ENCODE results near the gene MS4A10.
"Not testable (repeated sequence)": the region's sequence is repeated elsewhere in the genome, so short reads cannot be mapped to it uniquely, and the experiment has no call there.

Gene MS4A10

DNA sequence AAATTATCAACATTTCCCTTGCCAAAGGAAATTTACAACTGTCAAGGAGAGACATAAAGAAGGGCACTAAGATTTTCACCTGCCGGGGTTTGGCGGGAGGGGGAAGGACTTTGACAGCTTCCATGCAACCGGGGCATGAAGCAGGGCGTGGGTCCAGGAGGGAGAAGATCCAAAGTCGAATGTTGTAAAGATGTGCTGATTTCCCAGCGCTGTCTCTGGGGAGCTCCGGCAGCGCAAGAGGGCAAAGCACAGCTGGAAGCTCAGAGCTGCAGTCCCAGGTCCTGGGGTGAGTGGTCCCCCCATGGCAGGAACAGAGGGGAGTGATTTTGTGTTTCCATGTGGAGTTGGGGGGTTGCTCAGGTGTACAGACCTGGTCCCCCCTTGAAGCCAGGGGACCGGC lies at the start of gene MS4A10:
TSS of gene MS4A10 (plus strand) at position 198 of the 400 bp plus-strand sequence. CDS start 5,003 bp downstream, outside the sequence.
- no peak for DNase-seq (ENCODE audit: low read depth in 2 of 2)

DNA sequence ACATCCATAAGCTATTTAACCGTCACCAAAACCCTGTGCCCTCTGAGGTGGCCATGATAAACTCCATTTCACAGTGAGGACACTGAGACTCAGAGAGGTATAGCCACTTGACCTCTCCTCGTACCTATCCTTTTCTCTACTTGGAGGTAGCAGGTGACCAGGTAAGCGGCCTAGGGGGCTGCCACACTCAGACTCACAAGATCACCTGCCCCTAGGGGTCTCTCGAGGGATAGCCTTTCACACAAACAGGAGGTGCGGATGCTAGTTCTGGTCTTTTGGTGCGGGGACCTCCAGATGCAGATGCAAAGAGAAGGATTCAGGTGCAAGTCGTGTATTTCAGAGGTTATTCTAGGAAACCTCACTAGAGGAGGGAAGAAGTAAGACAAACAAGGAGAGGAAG lies 46.0 kb upstream of the MS4A10 start:
- no peak for DNase-seq (ENCODE audit: low read depth in 2 of 2)

DNA sequence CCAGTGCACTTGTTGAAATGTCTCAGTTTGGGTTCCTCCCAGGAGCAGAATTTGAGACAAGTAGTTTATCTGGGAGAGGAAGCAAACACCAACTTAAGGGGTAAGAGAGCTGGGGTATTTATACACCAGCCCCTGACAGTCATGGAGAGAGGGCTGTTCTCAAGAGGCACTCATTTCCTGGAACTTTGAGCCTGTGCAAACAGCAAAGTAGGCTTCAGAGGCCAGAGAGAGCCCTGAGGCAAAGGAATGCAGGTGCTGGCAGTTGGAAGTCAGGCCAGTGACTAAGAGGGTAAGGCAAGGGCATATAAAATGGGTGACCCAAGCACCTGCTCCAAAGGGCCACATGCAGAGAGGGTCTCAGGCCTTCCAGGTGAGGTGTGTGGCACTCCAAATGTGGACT lies 44.6 kb upstream of the MS4A10 start:
- no peak for DNase-seq (ENCODE audit: low read depth in 2 of 2)

DNA sequence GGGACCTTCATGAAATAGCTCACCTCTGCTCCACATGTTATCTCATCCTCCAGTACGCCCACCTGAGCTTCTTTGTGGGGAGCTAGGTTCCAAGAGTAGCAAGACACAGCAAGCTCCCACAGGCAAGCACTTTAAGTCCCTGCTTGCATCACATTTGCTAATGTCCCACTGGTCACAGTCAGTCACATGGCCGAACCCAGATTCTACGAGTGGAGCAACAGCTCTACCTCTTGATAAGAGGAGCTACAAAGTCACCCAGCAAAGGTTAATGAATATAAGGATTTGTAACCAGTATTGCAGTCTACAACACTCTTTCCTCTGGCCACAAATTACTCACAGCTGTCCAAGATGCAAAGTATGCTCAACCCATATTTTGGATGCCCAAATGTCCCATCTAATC lies 43.7 kb upstream of the MS4A10 start:
- DNase-seq (ENCODE audit: low read depth in 2 of 2) = no peak

DNA sequence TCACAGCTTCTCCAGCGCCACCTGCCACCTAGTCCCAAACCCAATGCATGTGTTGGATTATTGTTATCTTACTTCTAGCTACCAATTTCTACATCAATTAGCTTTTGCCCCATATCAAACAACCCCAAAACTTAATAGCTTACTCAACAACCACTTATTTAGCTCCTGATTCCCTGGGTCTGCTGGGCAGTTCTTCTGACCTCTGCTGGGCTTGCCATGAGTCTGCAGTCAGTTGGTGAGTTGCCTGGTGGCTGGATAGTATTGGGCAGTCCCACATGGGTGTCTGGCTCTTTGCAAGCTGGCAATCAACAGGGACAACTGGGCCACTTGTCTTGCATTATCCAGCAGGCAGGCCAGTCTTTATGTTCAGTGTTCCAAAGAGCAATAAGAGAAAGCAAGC lies 42.1 kb upstream of the MS4A10 start:
- DNase-seq (ENCODE audit: low read depth in 2 of 2) = no peak

DNA sequence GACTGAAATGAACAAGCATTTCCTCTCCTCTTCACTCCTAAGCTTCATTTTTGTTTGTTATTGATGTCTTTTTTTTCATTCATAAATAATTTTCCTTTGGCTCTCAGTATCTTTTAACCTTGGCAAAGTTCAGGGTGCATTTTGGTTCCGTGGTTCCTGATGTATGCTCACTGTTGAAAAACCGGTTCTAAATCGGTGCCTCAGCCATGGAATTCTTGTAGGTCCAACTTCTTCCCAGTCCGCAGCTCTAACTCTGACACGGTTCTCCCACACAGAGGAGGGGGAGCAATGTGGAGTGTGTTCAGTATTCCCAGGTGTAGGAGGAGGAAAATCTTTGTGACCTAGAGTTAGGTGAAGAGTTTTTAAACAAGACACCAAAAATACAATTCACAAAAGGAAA lies 41.0 kb upstream of the MS4A10 start:
- no peak for DNase-seq (ENCODE audit: low read depth in 2 of 2)

DNA sequence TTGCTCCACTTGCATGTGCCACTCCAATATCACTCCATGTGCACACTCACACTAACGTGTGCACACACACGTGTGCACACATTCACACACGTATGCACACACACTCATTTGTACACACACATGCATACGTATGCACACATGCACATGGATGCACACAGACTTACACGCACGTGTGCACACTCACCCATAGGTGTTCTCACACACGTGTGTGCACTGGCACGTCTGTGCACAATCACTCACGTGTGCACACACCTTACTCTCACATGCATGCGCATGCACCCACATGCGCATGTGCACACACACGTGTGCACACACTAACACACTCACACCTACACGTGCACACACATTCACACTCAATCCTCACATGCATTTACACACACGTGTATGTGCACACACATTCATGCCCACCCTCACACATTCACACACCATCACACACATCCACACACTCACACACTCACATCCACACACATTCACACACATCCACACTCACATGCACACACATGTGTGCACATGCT lies 37.7 kb upstream of the MS4A10 start:
- DNase-seq (ENCODE audit: low read depth in 2 of 2) = no peak

DNA sequence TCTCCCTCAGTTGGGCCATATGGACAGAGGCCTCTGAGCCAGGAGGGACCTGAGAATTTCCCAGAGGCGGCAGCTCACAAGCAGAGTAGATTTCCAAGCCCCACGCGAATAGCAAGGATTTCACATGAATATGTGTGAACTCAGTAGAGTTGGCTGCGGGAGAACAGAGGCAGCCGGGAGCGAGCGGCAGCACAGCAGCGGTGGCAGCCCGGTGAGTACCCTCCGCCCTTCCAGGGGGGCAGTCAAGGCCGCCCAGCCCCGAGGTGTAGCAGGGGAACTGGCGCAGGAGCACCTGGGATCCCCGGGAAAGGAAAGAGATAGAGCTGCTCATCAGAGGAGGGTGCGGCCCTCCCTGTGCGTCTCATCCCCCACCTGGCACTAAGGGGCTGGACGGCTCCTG lies 36.9 kb upstream of the MS4A10 start:
- DNase-seq (ENCODE audit: low read depth in 2 of 2) = no peak

DNA sequence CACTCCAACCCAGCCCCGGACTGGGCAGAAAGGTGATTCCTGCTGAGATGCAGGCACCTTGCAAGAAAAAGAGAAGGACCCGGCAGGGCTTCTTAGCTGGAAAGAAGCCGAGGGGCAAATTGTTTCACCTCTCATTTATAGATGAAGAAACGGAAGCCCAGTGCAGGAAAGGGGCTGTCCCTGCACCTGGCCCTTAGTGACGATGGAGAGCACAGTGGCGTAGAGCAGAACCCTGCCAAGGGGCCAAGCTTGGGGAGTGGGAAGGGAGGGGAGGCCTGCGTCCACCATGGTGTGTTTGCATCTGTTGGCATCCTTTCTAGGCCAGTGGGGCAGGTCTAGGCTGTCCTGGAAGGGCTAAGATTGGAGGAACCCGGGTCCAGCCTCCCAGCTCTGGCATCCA lies 36.3 kb upstream of the MS4A10 start:
- DNase-seq (ENCODE audit: low read depth in 2 of 2) = no peak

DNA sequence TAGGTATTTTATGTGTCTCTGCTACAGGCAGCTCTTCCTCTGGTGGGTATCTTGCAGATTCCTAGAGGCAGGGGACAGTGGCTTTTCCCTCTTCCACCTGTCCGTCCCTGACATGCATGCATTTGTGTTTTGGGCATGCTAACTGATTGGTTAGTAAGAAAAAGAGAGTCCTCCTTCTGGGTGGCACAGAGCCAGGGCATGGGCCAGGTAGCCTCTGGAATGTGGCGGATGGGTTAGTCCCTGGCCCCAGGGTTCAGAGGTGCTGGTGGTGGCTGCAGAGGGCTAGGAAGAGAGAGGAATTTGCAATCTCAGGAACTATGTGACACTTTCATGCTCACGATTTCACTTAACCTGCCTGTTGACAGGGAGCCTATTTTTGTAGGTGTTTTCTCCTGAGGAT lies 34.2 kb upstream of the MS4A10 start:
- no peak for DNase-seq (ENCODE audit: low read depth in 2 of 2)

DNA sequence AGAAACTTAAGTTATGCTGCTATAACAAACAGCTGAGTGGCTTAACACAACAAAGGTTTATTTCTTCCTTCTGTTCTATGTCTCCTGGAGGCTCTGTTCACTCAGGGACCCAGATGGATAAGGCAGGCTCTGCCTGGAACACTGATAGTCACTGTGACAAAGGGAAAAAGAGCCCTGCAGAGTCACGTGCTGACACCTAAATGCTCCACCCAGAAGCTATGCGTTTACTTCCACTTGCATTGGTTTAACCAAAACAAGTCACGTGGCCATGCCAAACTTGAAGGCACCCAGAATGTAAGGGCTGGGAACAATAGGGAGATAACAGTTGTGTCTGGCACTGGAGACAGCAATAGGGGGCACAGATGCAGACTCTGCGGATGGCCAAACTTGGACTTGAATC lies 31.8 kb upstream of the MS4A10 start:
- DNase-seq (ENCODE audit: low read depth in 2 of 2) = no peak

DNA sequence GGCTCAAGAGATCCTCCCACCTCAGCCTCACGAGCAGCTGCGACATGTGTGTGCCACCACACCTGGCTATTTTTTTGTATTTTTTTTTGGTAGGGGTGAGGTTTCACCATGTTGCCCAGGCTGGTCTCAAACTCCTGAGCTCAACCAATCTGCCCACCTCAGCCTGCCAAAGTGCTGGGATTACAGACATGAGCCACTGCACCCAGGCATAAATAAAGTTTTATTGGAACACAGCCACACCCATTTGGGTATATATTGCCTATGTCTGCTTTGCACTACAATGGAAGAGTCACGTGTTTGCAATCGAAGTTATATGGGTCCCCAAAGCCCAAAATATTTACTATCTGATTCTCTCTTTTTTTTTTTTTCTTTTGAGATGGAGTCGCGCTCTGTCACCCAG lies 30.2 kb upstream of the MS4A10 start:
- no peak for DNase-seq (ENCODE audit: low read depth in 2 of 2)

DNA sequence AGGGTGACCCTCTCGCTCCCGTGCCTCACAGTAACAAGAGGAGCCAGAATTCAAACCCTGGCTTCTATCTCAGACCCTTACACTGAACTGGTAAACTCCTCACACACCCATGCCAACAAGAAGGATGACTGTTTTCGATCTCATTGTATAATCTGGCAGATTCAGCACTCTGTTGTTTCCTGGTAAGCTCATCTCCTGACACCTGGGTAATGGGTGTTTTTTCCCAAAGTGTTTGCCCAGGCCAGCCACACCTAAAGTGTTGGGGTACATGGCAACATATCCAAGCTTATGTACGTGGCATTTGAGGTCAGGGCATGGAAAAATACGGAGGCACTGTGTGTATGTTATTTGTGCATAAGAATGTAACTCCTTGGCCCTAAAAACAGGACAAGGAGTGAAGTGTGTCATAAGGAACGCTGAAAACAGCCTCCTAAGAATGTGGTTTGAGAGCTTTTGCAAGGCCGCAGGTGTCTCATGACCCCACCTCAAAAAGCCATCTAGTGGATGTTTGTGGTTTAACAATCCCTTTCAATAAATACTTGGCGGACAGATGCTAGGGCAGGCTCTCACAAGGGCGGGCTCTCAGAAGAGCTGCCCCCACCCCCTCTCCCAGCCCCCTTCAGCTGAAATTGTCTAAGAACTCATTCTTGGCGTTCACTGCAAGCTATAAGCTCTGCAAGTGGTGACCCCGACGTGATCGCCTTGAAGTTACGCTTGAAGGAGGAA lies 28.7 kb upstream of the MS4A10 start, which contains the start of gene MS4A15:
TSS of gene MS4A15 (plus strand) at position 561 of the 726 bp plus-strand sequence. CDS start 6,867 bp downstream, outside the sequence.
- DNase-seq (ENCODE audit: low read depth in 2 of 2) = no peak

DNA sequence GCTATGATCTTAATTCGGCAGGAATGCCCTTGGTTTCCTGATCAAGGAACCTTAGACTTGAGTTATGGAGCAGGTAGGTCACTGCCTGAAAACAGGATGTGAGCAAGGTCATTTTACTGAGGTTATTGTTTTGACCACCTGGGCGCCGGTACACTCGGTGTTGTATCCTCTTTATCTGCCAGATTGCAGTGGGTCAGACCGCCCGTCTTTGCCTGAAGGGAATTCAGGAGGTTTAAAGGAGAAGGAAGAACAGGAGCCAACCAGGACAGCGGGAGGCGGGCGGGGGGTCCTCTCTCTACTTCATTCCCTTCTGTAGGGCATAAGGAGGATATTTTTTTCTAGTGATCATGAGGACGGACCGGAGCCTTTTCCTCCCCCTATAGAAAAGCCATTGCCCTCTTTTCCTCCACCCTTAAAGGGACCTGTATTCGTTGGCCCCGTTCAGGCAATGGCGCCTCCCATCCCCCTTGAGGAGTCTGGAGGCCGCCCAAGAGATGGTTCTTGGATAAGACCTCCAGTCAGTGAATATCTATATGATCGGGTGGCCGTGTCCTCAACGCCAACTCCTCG lies 27.8 kb upstream of the MS4A10 start:
- DNase-seq (ENCODE audit: low read depth in 2 of 2) = no peak

DNA sequence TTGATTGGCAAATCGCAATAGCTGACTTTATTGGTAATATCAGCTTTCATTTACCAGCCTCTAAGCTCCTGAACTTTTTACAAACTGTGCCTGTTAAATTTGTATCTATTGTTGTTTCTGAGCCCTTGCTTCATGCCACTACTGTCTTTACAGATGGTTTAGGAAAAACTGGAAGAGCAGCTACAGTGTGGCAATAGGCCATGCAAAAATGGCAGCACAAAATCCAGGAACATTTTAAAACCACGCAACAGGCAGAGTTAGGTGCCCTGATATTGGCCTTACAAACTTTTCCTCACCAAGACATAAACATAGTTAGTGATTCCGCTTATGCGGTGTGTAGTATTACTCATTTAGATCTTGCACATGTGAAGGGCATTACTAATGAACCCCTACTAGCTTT lies 26.5 kb upstream of the MS4A10 start:
- not testable (repeated sequence) for DNase-seq (ENCODE audit: low read depth in 2 of 2)

DNA sequence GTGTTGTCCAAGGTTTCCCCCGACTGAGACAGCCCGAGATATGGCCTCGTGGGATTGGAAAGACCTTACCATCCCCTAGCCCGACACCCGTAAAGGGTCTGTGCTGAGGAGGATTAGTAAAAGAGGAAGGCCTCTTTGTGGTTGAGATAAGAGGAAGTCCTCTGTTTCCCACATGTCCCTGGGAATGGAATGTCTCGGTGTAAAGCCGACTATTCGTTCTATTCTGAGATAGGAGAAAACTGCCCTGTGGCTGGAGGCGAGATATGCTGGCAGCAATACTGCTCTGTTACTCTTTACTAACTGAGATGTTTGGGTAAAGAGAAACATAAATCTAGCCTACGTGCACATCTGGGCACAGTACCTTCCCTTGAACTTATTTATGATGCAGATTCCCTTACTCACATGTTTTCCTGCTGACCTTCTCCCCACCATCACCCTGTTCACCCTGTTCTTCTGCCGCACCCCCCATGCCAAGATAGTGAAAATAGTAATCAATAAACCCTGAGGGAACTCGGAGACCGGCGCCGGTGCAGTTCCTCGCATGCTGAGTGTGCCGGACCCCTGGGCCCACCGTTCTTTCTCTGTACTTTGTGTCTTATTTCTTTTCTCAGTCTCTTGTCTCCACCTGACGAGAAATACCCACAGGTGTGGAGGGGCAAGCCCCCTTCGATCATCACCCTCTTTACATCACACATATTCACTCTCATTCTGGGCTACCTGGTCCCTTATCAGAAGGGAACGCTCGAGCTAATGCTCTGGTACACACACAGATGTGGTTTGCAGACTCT lies 25.5 kb upstream of the MS4A10 start:
- DNase-seq (ENCODE audit: low read depth in 2 of 2) = not testable (repeated sequence)

DNA sequence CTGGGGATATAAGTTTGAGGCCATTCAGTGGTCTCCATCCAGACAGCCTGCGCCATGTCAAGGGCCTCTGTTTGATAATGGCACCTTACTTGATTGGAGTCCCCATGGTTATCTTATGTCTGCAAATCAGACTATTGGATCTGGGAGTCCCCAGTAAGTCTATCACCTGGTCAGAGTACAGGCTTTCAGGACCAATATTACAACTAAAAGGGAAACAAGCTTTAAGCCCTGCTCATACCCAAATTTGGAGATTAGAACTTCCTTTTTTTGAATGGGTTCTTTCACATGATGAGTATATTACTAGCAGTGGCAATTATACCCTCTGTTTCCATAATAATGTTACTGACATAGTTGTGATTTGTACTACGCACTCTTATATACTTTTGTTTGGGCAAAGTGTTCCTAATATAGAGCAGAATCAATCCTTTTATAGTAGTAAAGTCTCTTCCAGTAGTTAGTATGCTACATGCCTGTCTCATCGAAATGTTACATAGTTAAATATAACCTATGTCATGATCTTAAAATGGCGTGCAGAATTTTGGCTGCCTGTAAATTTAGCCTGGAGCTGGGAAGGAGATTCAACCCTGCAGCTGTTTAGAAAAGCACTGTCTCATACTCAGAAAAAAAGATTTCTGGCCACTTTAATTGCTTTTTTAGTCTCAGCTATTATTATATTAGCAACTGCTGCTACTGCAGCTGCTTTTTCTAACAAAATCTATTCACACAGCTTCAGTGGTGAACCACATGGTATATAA lies 23.5 kb upstream of the MS4A10 start:
- no peak for DNase-seq (ENCODE audit: low read depth in 2 of 2)

DNA sequence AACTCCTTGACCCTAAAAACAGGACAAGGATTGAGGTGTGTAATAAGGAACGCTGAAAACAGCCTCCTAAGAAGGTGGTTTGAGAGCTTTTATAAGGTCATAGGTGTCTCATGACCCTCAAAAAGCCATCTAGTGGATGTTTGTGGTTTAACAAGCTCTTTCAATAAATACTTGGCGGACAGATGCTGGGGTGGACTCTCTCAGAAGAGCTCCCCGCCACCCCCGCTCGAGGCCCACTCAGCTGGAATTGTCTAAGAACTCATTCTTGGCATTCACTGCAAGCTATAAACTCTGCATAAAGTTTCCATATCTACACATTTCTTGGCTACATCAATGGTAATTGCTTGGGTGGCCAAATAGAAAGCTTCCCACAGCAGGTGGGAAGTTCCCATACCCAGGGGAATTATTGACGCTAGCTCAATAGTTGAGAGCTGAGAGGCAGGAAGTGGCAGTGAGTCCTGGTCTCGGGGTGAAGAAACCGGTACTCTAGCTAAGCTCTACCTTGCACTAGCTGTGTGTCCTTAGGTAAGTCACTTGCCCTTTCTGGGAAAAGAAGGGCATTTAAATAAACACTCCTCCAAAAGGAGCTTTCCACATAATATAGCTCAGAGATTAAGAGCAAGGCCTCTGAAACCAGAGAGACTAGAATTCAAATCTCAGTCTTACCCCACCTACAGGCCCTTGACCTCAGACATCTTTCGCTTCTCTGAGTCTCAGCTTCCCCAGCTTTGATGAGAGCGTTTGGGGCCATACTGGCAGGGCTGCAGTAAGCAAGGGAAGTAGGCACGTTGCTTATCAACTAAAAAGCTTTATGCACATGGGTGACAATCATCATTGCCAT lies 22.1 kb upstream of the MS4A10 start:
- DNase-seq (ENCODE audit: low read depth in 2 of 2) = no peak

DNA sequence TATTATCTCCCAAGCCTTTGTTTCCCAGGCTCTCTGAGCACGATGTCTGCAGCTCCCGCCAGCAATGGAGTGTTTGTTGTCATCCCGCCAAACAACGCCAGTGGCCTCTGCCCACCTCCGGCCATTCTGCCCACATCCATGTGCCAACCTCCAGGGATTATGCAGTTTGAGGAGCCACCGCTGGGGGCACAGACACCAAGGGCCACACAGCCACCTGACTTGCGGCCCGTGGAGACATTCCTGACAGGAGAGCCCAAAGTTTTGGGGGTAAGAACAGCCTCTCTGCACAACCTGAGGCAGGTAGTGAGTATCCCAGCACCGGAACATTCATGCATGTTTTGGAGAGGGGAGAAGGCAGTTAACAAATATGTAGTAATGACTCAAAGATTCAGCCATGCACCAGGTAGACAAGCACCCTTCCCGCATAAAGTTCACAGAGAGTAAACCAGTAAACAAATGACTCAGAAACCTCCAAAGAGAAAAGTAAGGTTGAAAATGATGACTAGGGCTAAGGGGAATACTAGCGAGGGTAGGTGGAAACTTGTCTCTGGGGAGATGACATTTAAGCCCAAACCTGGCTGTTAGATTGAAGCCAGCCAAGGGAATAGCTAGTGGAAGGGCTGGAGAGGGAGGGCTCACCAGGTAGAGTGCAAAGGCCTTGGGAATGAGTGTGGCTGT lies 21.3 kb upstream of the MS4A10 start:
- DNase-seq (ENCODE audit: low read depth in 2 of 2) = no peak

DNA sequence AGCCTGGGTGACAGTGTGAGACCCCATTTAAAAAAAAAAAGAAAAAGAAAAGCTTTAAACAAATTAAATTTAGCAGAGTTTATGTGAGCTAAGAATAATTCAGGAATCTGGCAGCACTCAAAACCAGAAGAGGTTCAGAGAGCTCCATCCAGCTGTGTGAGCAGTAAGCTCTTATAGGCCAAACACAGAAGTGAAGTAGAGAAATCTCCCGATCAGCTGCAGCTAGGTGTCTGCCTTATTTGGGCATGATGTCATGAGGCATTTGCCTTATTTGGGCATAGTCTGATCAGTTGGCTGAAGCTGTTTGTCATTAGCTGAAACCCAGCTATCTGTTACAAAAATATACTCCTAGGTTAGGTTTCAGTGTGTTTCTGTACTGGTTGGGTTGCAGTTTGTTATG lies 20.3 kb upstream of the MS4A10 start:
- DNase-seq (ENCODE audit: low read depth in 2 of 2) = no peak

Data from activated CD8-positive, alpha-beta memory T cell treated with anti-CD3 and anti-CD28 coated beads for 4 hours (primary cell).